Fibroblast of skin of left quadriceps (primary cell): ENCODE measurements around the gene METTL25B.
"Not testable (repeated sequence)": the region's sequence is repeated elsewhere in the genome, so short reads cannot be mapped to it uniquely, and the experiment has no call there.

Experiments used
- DNase-seq, 2 experiments: peaks; one replicate each; pipeline ENCODE4 v3.0.0-alpha.2; 2013; ENCODE audit warnings: low read depth in 2 of 2

Gene METTL25B

DNA sequence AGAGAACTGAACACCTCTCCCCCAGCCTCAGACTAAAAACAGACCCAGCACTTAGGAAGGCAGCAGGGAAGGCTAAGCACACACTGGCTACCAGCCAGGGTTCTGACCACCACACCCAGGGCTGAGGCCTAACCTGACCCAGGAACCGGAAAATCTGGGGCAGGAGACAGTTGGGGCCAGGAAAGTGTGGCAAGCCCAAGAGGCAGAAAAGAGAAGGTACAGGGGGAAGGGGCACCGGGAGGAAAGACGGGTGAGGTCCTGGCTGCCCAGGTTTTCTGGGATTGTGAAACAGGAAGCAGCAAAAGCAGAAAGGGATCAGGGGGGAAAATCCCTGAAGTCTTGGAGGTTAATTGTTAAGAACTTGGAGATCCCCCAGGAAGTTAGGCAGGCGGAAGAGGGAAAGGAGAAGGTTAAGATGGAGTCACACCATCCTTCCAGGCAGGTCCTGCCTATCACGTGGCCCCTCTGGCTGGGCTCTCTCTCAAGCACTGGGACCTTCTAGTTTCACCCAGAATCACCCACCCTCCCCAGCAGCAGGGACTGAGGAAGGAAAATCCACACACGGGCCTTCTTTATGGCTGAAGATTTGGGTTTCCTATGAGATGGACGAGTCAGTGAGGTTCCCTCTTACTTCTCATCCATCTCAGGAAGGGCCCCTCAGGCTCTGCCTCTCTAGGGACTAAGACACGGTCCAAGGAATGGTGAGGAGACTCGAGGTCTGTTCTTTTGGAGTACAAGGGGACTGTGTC, 20.6 kb downstream of the METTL25B start:
- no peak for DNase-seq

DNA sequence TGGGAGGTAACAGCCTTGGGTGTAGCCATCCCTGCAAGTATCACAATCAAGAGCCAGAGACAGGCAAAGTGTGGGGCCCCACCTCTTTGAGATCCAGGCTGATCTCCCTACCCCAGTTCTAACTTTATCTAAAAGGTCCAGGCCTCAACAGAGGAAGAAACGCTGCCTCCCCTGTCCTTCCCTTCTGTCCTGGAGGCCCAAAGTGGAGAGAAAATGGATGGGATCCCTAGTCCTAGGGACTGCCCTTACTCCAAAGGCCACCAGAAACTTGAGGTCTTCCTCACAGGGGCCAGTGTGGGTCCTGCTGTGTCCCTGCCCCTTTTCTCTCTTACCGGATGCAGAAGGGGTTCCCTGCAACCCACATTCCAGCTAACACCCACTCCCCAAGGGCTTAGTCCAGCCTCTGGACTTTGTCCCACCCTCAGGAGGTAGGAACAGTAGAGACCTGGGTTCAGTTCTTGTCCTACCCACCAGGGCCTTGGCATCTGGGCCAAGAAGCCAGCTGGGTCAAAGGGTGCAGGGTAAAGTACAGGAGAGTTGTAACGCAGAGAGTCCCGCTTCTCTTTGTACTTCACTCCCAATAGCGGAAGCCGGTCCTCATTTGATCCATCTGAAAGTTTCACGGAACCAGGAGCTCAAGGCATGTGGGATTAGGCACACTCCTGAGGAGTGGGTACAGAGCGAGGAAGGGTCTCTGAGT, 21.3 kb downstream of the METTL25B start:
- DNase-seq: no peak

DNA sequence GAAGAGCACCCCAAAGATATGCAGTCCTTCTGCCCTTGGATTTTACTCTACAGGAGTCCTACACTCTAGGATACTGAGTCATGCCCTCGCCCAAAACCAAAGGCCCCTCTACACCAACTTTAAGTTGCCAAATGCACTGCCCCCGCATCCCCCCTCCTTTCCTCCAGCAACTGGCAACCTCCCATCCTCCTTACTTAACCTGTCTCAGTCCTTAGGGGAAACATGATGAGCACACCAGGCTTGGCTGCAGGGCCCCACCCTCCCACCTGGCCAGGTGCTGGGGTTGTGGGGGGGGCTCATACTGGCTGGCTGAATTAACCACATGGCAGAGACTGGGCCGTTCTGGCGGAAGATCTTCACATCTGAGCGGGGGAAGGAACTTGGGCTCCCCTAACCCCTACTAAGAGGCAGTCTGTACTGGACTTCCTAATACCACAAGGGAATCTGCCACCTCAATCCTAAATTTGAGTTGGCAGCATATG, 22.0 kb downstream of the METTL25B start:
- DNase-seq: no peak

DNA sequence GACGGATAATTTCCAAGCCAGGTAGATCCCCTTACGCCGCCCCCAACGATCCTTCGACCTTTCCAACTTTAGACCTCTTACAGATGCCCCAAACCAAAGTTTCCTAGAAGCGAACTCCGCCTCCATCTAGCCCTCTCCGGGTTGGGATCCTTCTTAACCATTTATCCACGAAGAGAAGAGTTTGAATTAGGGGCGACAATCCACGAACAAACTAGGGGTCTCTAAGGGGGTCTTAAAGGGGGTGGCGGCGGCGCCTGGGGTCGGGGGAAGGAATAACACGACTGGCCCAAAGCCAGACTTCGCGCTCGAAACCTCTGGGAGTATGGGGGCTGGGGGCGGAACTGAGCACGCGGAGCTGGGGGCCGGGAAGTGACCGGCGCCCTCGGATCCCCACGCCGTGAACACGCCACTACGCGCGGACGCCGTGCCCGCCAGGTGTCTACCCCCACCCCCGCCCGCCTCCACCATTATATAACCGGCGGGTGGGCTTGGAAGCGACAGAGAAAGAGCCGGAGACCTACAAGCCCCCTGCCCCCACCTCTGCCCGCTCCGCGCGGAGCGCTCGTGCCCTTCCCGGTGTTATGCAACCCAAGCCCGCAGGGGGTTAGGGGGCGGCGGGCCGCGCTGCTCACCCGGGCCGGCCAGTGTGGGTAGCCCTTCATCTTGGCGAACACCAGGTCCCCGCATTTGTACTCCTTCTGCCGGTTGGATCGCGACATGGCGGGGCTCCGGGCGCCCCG, 22.6 kb downstream of the METTL25B start:
- no peak for DNase-seq

DNA sequence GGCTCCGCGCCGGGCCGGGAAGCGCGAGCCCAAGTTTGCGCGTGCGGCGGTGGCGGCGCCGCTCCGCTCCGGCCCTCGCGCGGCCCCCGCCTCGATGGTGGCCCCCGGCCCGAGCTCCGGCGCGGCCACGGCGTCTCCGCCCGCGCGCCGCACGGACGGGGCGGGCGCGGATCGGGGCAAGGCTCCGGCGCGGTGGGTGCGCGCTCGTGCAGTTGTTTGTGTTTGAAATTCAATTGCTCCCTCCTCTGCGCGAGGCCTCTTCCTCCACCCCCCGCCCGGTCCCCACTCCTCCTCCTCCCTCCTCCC, 23.1 kb downstream of the METTL25B start, which contains the start of gene HDGF:
HDGF (minus strand) TSS at position 225 of the 306 bp plus-strand sequence. CDS start 246 bp downstream, outside the sequence.
- DNase-seq: no peak

DNA sequence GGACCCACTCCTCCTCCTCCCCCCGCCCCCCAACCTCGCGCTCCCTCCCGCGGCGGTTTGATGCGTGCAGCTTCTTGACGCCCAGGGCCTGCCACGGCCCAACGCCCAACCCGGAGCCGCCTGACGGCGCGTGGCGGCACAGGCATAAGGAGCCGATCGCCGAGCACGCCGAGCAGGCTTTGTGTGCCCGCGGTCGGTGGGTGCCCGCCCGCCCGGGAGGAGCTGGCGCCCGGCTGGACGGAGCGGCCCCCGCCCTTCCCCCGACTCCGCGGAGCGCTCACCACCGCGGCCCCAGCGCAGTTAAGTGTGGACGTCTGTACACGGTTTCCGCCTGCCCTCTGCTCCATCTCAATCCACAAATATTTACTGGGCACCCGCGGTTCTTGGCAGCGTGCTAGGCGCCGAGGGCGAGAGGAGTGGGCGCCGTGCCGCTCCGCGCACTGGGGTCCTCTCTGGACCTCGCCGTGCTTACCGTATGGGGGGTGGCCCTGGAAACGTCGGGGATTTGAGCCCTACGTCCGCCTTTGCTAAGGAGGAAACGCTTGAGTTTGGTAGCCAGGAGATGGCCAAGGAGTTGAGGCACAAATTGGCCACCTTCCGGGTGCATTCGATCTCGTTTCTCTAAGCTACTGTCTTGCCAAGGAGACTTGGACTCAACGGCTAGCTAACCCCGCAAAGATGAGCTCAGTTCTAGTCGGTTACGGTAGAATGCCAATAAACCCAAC, 23.6 kb downstream of the METTL25B start:
- peak; percentile 94 for DNase-seq

DNA sequence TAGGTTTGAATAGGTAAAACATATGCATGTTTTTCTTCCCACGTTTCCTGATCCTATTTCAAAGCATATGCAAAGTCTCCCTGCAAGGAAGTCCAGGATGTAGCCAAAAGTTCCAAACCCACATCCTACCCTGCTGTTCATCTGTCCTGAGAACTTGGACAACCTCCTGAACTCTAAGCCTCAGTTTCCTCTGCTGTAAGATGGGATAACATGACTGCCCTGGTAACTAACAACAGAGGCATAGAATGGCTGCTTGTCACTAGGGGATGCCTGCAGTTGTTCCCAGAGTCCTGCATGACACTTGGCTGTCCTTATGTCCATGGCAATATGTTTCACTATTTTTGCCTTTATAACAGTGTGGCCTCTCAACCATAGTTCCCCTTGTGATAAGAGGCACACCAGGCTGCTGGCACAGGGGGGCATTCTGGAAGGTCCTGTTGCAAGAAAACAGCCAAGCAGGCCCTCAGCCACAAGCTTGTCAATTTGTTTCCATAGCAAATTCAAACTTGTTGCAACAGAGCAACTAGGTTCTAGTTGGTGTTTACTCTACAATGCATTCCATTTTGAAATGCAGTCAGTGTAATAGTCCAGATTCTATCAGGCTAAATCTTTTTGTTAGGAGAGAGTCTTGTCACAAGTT, 24.7 kb downstream of the METTL25B start:
- no peak for DNase-seq

DNA sequence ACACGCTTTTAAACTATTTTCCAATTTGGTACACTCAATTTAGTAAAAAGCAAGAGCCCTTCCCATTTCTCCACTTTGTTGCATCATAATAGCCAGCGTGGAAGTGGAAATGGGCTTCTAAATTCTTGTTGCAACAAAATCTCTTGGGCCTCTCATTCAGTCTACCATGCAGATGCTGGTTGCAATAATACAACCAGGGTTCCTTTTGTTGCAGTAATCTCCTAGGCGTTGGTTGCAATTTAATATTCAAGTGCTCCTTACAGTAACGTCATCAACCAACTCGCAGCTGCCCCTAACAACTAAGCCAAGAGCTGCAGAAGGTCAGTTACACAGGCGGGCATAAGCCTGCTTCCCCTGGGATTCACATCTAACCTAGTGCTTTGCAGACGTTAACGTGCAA, 25.9 kb downstream of the METTL25B start:
- no peak for DNase-seq

DNA sequence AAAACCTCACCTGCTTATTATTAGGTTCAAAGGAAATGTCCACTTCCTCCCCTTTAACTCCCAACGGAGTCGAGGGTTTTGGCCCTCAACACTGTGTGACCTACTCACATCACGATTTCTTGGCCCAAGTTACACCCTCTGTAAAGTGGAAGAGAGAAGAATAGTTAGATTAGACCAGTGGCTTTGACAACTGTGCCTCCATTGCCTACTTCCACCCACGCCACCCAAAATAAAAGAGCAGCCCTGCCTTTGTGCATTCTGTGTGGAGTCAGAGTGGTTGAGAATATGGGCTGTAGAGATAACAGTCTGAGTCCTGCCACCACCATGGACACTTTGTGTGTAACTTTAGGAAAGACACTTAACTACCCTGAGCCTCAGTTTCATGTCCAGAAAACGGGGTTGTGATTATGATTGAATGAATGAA, 27.3 kb downstream of the METTL25B start:
- DNase-seq: no peak

DNA sequence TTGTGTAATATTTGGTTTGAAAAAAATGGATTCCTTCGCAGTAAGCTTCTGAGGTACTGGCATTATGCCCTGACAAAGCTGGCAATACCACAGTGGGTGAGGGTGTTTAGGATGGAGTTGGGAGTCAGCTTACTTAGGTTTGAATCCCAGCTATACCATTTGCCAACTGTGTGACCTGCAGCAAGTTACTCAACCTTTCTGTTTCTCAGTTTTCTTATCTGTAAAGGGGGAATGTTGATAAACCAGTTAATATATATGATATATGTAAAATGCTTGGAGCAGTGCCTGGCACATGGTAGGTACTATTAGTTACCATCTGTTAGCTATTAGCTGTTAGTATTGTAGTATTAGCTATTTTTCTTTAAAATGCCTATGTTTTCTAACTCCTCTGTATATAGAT, 28.1 kb downstream of the METTL25B start:
- no peak for DNase-seq

DNA sequence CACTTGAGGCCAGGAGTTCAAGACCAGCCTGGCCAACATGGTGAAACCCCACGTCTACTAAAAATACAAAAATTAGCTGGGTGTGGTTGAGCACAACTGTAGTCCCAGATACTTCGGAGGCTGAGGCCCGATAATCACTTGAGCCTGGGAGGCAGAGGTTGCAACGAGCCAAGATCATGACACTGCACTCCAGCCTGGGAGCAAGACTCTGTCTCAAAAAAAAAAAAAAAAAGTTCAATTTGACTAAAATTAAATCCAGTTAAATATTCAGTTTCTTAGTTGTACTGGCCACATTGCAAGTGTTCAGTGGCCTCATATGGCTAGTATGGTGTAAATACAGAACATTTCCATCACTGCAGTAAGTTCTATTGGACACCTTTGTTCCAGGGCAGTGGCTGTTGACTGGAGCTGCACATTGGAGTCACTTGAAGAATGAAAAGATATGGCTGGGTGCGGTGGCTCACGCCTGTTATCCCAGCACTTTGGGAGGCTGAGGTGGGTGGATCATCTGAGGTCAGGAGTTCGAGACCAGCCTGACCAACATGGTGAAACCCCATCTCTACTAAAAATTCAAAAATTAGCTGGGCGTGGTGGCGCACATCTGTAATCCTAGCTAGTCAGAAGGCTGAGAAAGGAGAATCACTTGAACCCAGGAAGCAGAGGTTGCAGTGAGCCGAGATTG, 29.4 kb downstream of the METTL25B start:
- DNase-seq: not testable (repeated sequence)

DNA sequence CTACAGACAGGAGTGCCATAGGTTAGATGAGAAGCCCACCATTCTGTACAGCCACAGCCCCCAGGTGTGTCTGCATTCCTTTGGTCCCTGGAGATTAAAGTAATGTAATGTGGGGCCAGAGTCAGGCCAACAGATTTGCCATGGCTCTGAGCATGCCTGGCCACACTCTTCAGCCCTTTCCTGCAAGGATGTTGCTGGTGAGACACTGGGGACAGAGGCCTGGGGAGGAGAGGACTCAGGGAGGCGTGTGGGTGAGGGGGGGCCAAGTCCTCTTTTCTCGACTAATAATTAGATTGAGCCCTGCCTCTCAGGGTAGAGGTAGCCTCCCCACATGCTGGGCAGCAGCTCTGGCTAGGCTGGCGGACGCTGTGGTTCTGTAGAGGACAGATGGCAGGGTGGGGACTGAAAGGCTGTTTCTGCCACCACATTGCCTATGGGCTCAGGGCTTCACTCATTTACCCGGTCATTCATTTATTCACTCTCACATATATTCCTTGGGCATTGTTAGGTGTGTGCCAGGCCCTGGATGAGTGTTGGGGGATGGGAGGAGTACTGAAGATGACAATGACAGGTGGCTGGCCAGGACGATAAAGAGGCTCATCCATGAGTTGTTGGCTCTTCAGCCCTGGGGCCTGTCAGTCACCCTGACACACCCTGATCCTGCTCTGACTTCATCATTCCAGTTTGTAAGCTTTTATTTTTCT, 32.0 kb downstream of the METTL25B start:
- DNase-seq: no peak

DNA sequence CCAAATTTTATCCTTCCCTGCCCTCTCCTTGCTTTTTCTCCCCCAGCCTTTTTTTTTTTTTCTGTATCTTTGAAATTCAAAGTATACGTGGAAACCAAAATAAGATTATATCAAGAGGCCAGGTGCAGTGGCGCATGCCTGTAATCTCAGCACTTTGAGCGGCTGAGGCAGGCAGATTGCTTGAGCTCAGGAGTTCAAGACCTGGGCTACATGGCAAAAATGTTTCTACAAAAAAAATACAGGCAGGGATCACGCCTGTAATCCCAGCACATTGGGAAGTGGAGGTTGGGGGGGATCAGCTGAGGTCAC, 32.5 kb downstream of the METTL25B start:
- no peak for DNase-seq

DNA sequence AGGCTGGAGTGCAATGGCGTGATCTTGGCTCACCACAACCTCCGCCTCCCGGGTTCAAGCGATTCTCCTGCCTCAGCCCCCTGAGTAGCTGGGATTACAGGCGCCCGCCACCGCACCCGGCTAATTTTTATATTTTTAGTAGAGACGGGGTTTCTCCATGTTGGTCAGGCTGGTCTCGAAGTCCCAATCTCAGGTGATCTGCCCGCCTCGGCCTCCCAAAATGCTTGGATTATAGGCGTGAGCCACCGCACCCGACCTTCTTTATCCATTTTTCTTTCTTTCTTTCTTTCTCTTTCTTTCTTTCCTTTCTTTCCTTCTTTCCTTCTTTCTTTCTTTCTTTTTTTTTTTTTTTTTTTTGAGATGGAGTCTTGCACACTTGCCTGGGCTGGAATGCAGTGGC, 36.9 kb downstream of the METTL25B start:
- DNase-seq: not testable (repeated sequence)

DNA sequence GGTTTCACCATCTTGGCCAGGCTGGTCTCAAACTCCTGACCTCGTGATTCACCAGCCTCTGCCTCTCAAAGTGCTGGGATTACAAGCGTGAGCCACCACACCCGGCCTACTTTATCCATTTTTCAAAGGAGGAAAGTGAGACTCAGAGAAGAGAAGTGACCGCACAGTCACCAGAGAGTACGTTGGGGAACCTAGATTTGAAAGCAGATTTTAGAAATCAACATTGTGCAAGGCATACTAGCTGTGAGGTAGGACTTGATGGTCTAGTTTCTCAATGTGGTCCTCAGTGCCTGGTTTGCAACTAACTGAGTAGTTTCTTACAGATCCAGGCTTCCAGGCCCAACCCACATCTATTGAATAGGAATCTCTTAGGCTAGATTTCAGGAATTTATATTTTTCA, 37.4 kb downstream of the METTL25B start:
- DNase-seq: no peak

DNA sequence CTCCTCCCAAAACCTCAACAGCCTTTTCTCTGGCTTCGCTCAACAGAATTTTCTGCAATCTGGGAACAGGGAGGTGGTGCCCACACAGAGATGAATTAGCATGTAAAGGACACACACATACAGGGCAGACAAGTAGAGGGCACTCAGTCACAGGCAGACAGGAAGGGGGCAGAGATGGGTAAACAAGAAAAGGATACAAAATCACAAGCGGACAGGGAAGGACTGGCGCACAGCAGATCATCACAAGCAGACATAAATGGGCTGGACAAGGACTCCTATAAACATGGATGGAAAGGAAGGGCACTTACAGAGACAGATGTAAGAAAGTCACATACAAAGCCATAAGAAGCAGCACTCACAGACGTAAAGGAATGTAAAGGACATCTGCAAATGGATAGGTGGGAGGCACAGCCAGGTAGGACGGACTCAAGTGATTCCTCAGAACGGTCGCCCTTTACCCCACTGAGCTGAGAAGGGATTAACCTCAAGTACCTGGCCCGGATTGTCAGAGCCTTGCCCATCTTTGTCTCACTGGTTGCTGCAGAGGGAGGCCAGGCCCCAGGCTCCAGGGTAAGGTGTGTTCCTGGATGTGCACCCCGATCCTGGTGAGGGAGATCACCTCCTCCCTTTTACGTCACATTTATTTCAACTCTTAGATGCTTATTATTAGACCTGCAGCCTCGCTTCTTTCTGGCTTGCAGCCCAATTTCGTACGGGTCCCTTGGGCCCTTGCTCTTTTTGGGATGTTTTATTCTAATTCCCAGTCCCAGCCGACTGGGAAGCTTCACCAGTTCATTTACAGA, 38.2 kb downstream of the METTL25B start:
- DNase-seq: no peak

DNA sequence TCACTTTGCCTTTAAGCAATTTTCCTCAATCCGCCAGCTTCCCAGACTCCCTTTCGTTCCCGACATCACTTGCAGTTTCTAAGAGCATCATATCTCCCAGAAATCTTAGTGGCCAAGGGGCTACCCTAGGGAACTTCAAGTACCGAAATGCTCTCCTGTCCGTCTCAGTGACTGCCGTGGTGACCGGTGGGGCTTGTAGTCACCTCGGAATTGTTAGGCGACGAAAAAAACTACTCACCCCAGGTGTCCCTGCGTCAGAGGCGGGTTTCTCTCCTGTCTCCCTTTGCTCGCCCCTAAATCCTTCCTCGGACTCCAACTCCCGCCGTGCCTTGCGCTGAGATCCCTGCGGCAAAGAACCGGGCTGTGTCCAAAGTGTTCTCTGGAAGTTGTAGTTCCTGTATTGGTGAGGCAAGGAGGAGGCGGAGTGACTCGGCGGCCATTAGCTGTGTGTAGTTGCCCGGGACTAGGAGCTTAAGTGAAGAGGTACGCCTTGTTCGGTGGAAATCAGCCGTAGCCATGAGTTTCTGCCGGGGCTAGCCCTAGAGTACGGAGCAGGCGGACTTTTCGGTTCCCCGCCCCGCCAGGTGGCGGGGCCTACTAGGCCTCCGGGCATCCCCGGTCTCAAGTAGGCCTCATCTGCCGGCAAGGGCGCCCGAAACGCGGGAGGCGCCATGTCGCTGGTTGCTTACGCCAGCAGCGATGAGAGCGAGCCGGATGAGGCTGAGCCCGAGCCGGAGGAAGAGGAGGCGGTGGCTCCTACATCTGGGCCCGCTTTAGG, 39.0 kb downstream of the METTL25B start, which contains the start of gene PRCC:
PRCC (plus strand) TSS at position 435 of the 778 bp plus-strand sequence; CDS start at position 672, 237 bp downstream.
- DNase-seq: peak; percentile 100

DNA sequence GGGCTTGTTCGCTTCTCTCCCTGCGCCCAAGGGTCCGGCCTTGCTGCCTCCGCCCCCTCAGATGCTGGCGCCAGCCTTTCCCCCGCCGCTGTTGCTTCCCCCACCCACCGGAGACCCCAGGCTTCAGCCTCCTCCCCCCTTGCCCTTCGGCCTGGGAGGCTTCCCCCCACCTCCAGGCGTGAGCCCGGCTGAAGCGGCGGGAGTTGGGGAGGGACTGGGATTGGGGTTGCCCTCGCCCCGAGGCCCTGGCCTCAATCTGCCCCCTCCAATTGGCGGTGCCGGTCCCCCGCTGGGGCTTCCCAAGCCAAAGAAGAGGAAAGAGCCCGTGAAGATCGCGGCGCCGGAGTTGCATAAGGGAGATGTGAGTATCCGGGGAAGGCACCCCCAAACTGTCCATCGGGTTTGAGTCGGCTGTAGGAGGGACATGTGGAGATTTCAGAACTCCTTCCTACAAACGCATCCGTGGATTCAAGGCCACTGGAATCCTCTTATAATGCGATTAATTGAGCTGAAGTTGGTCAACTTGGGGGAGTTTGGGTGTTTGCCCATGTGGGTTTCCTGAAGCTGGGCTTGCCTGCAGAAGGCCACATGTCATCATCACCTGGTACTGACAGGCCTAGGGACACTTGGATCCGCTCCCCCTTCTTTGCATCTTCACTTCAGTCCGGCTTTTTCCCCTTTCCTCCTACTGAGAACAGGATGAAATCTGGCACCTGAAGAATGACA, 39.8 kb downstream of the METTL25B start:
- no peak for DNase-seq
